Liver (tissue), 3 donors: Measurements from ENCODE around the gene PARD3.

ENCODE experiments used
- EGR1 ChIP-seq, 2 donors: IDR thresholded peaks; 2 replicates each; pipeline ENCODE4 v1.6.1; 2016 to 2018; ENCODE audit warnings: antibody characterized with exemption in 2 of 2, low read depth in 2 of 2
- FOXA1 ChIP-seq: IDR thresholded peaks from 2 replicates; pipeline ENCODE4 v1.6.1; 2016; ENCODE audit warnings: antibody characterized with exemption
- GABPA ChIP-seq, 2 donors: IDR thresholded peaks in 1 of 2; conservative IDR thresholded peaks in 1 of 2; 2 replicates each; pipeline ENCODE4 v1.6.1; 2016; ENCODE audit warnings: antibody characterized with exemption in 2 of 2, mild to moderate bottlenecking in 1 of 2, moderate library complexity in 1 of 2
- JUND ChIP-seq, 2 donors: IDR thresholded peaks; 2 replicates each; pipeline ENCODE4 v1.6.1; 2016; ENCODE audit warnings: antibody characterized with exemption in 2 of 2
- RAD21 ChIP-seq, 2 donors: IDR thresholded peaks; 2 replicates each; pipeline ENCODE4 v1.6.1; 2016; ENCODE audit warnings: antibody characterized with exemption in 2 of 2, mild to moderate bottlenecking in 2 of 2
- RXRA ChIP-seq, 2 donors: IDR thresholded peaks; 2 replicates each; pipeline ENCODE4 v1.6.1; 2017 to 2018; ENCODE audit warnings: antibody characterized with exemption in 2 of 2, mild to moderate bottlenecking in 1 of 2
- TAF1 ChIP-seq: conservative IDR thresholded peaks from 2 replicates; pipeline ENCODE4 v1.6.1; 2016; ENCODE audit warnings: antibody characterized with exemption, mild to moderate bottlenecking
- YY1 ChIP-seq: IDR thresholded peaks from 2 replicates; pipeline ENCODE4 v1.6.1; 2016; ENCODE audit warnings: antibody characterized with exemption, mild to moderate bottlenecking
- TF ChIP-seq, protein P1 (sequence below): fragments of 150-350 bp; IDR thresholded peaks from 2 replicates; pipeline ENCODE4 v1.5.1; 2017; ENCODE audit warnings: improper control_type of control experiment, low read depth, low read length; ENCODE audit not compliant: missing input control
- TF ChIP-seq, protein P2 (sequence below): IDR thresholded peaks from 2 replicates; pipeline ENCODE4 v1.6.1; 2016; ENCODE audit warnings: antibody characterized with exemption
- TF ChIP-seq, protein P3 (sequence below): IDR thresholded peaks from 2 replicates; pipeline ENCODE4 v1.6.1; 2016; ENCODE audit warnings: antibody characterized with exemption
- TF ChIP-seq, protein P4 (sequence below): IDR thresholded peaks from 2 replicates; pipeline ENCODE4 v1.6.1; 2016; ENCODE audit warnings: antibody characterized with exemption, mild to moderate bottlenecking
- TF ChIP-seq, protein P5 (sequence below): IDR thresholded peaks from 2 replicates; pipeline ENCODE4 v1.6.1; 2016; ENCODE audit warnings: antibody characterized with exemption
- donor health status: healthy.
- donor health status: healthy.

DNA sequence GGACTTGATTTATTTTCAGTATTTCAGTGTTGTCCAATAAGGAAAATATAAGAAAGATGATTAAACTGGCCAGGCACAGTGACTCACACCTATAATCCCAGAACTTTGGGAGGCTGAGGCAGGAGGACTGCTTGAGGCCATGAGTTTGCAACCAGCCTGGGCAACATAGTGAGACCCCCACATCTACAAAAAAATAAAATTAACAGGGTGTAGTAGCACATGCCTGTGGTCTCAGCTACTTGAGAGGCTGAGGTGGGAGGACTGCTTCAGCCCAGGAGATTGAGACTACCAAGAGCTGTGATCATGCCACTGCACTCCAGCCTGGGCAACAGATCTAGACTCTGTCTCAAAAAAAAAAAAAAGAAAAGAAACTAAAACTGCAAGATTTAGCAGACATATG, 138.0 kb downstream of the PARD3 start:
- TF ChIP-seq, protein P1, sequence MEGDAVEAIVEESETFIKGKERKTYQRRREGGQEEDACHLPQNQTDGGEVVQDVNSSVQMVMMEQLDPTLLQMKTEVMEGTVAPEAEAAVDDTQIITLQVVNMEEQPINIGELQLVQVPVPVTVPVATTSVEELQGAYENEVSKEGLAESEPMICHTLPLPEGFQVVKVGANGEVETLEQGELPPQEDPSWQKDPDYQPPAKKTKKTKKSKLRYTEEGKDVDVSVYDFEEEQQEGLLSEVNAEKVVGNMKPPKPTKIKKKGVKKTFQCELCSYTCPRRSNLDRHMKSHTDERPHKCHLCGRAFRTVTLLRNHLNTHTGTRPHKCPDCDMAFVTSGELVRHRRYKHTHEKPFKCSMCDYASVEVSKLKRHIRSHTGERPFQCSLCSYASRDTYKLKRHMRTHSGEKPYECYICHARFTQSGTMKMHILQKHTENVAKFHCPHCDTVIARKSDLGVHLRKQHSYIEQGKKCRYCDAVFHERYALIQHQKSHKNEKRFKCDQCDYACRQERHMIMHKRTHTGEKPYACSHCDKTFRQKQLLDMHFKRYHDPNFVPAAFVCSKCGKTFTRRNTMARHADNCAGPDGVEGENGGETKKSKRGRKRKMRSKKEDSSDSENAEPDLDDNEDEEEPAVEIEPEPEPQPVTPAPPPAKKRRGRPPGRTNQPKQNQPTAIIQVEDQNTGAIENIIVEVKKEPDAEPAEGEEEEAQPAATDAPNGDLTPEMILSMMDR: no peak
- TF ChIP-seq, protein P2, sequence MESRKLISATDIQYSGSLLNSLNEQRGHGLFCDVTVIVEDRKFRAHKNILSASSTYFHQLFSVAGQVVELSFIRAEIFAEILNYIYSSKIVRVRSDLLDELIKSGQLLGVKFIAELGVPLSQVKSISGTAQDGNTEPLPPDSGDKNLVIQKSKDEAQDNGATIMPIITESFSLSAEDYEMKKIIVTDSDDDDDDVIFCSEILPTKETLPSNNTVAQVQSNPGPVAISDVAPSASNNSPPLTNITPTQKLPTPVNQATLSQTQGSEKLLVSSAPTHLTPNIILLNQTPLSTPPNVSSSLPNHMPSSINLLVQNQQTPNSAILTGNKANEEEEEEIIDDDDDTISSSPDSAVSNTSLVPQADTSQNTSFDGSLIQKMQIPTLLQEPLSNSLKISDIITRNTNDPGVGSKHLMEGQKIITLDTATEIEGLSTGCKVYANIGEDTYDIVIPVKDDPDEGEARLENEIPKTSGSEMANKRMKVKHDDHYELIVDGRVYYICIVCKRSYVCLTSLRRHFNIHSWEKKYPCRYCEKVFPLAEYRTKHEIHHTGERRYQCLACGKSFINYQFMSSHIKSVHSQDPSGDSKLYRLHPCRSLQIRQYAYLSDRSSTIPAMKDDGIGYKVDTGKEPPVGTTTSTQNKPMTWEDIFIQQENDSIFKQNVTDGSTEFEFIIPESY: no peak
- TF ChIP-seq EGR1 (IDR thresholded peaks at IDR 0.05; ENCODE audit: low read depth in 2 of 2) (no peak), RAD21 (IDR thresholded peaks at IDR 0.05) (no peak), TAF1 (no peak), YY1 (no peak), FOXA1 (no peak), JUND (IDR thresholded peaks at IDR 0.05) (no peak), RXRA (IDR thresholded peaks at IDR 0.05) (no peak), GABPA (IDR thresholded peaks at IDR 0.05 in 1 of 2, conservative IDR thresholded peaks at IDR 0.05 in 1 of 2) (no peak)
- TF ChIP-seq, protein P3, sequence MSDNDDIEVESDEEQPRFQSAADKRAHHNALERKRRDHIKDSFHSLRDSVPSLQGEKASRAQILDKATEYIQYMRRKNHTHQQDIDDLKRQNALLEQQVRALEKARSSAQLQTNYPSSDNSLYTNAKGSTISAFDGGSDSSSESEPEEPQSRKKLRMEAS: no peak
- TF ChIP-seq, protein P4, sequence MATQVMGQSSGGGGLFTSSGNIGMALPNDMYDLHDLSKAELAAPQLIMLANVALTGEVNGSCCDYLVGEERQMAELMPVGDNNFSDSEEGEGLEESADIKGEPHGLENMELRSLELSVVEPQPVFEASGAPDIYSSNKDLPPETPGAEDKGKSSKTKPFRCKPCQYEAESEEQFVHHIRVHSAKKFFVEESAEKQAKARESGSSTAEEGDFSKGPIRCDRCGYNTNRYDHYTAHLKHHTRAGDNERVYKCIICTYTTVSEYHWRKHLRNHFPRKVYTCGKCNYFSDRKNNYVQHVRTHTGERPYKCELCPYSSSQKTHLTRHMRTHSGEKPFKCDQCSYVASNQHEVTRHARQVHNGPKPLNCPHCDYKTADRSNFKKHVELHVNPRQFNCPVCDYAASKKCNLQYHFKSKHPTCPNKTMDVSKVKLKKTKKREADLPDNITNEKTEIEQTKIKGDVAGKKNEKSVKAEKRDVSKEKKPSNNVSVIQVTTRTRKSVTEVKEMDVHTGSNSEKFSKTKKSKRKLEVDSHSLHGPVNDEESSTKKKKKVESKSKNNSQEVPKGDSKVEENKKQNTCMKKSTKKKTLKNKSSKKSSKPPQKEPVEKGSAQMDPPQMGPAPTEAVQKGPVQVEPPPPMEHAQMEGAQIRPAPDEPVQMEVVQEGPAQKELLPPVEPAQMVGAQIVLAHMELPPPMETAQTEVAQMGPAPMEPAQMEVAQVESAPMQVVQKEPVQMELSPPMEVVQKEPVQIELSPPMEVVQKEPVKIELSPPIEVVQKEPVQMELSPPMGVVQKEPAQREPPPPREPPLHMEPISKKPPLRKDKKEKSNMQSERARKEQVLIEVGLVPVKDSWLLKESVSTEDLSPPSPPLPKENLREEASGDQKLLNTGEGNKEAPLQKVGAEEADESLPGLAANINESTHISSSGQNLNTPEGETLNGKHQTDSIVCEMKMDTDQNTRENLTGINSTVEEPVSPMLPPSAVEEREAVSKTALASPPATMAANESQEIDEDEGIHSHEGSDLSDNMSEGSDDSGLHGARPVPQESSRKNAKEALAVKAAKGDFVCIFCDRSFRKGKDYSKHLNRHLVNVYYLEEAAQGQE: no peak
- TF ChIP-seq, protein P5, sequence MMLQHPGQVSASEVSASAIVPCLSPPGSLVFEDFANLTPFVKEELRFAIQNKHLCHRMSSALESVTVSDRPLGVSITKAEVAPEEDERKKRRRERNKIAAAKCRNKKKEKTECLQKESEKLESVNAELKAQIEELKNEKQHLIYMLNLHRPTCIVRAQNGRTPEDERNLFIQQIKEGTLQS: no peak
